ENCODE results near the gene AOPEP.

AOPEP gene

GRCh38 chr9:94697972-94698581 lies 28.4 kb upstream of the AOPEP start:
- H3K27ac ChIP-seq, result no peak overlapping the region
- no peaks in the 10 kb centered on the region for H3K36me3 ChIP-seq (replicated peaks)
- TF ChIP-seq CTCF (IDR thresholded peaks at IDR 0.05; ENCODE audit: low read depth, low read length, missing control alignments), result no peak
- H3K27me3 ChIP-seq (replicated peaks), result no peaks in the 10 kb centered on the region
- no peak overlapping the region for H3K4me3 ChIP-seq (ENCODE audit: low read depth, low read length)
- DNase-seq, result peak; percentile 11
- in situ Hi-C loops (cut with HindIII; ENCODE audit: low pct_ligation_motif_present, low sequenced_read_pairs), result no loop called here

- H3K36me3 ChIP-seq (replicated peaks), result no peaks in the 10 kb centered on the region
- no peak overlapping the region for H3K4me3 ChIP-seq (ENCODE audit: low read depth, low read length)
- H3K27ac ChIP-seq, result no peak overlapping the region
- TF ChIP-seq CTCF (IDR thresholded peaks at IDR 0.05; ENCODE audit: low read depth, low read length, missing control alignments), result no peak
- DNase-seq, result no peak
- in situ Hi-C loops (cut with HindIII; ENCODE audit: low pct_ligation_motif_present, low sequenced_read_pairs), result no loop called here
- H3K27me3 ChIP-seq (replicated peaks), result no peaks in the 10 kb centered on the region
Measured at GRCh38 chr9:94699715-94700373, 26.7 kb upstream of the AOPEP start.

- Histone ChIP-seq H3K36me3 (replicated peaks) (no peaks in the 10 kb centered on the region), H3K27me3 (replicated peaks) (no peaks in the 10 kb centered on the region), H3K27ac (no peak overlapping the region), H3K4me3 (ENCODE audit: low read depth, low read length) (no peak overlapping the region)
- in situ Hi-C loops (cut with HindIII; ENCODE audit: low pct_ligation_motif_present, low sequenced_read_pairs), result no loop called here
- TF ChIP-seq CTCF (IDR thresholded peaks at IDR 0.05; ENCODE audit: low read depth, low read length, missing control alignments), result no peak
- DNase-seq, result no peak
Measured at GRCh38 chr9:94700445-94700844, 26.1 kb upstream of the AOPEP start.

- DNase-seq, result no peak
- in situ Hi-C loops (cut with HindIII; ENCODE audit: low pct_ligation_motif_present, low sequenced_read_pairs), result no loop called here
- TF ChIP-seq CTCF (IDR thresholded peaks at IDR 0.05; ENCODE audit: low read depth, low read length, missing control alignments), result no peak
Measured at GRCh38 chr9:94703488-94704140, 22.9 kb upstream of the AOPEP start.

GRCh38 chr9:94705162-94705702 lies 21.3 kb upstream of the AOPEP start:
- in situ Hi-C loops (cut with HindIII; ENCODE audit: low pct_ligation_motif_present, low sequenced_read_pairs), result no loop called here
- no peak overlapping the region for H3K27ac ChIP-seq
- no peaks in the 10 kb centered on the region for H3K27me3 ChIP-seq (replicated peaks)
- no peak for TF ChIP-seq CTCF (IDR thresholded peaks at IDR 0.05; ENCODE audit: low read depth, low read length, missing control alignments)
- H3K36me3 ChIP-seq (replicated peaks), result no peaks in the 10 kb centered on the region
- DNase-seq, result no peak
- no peak overlapping the region for H3K4me3 ChIP-seq (ENCODE audit: low read depth, low read length)

More at GRCh38 chr9:94703488-94704140, 22.9 kb upstream of the AOPEP start:
- H3K27ac ChIP-seq, result no peak overlapping the region
- no peaks in the 10 kb centered on the region for H3K27me3 ChIP-seq (replicated peaks)
- no peak overlapping the region for H3K4me3 ChIP-seq (ENCODE audit: low read depth, low read length)
- no peaks in the 10 kb centered on the region for H3K36me3 ChIP-seq (replicated peaks)

Measured in brain microvascular endothelial cell (primary cell).